22Rv1 (cell line): Measurements from ENCODE around the gene PSMC3.
A peak's percentile ranks its signal among the peaks of the same experiment; 100 is the strongest.

Experiments
- H3K27ac ChIP-seq: fragments of 450-650 bp; 2 replicates; pipeline ENCODE4 v1.5.1; 2017
- CTCF ChIP-seq: fragments of 450-650 bp; IDR thresholded peaks from 2 replicates; pipeline ENCODE4 v1.5.1; 2017; ENCODE audit warnings: mild to moderate bottlenecking
- ZFX ChIP-seq: fragments of 450-650 bp; IDR thresholded peaks from 2 replicates; pipeline ENCODE4 v1.6.1; 2017; ENCODE audit warnings: antibody characterized with exemption, borderline replicate concordance

Gene PSMC3

GRCh38 chr11:47413351-47413750, 12.9 kb downstream of the PSMC3 start:
- no peak overlapping the region for H3K27ac ChIP-seq
- no peak for TF ChIP-seq CTCF
- no peak for TF ChIP-seq ZFX

GRCh38 chr11:47411884-47412746, 14.1 kb downstream of the PSMC3 start:
- TF ChIP-seq CTCF (peak; percentile 94), ZFX (no peak)
- H3K27ac ChIP-seq = no peak overlapping the region

GRCh38 chr11:47410370-47411264, 15.6 kb downstream of the PSMC3 start:
- TF ChIP-seq ZFX = no peak
- TF ChIP-seq CTCF = no peak
- H3K27ac ChIP-seq = no peak overlapping the region

- no peak for TF ChIP-seq CTCF
- TF ChIP-seq ZFX = no peak
- H3K27ac ChIP-seq = no peak overlapping the region
These were observed 16.5 kb downstream of the PSMC3 start for GRCh38 chr11:47409440-47410369.

GRCh38 chr11:47408598-47409439, 17.4 kb downstream of the PSMC3 start:
- peak overlapping the region; percentile 94 for H3K27ac ChIP-seq
- TF ChIP-seq CTCF (no peak), ZFX (no peak)
